AG04450 (cell line): ENCODE measurements around the gene DOC2B. TPM values are rescaled to one million over a fixed set of nuclear protein-coding genes. Genes with fewer than 3 reads are reported as not detected.
"Not testable (repeated sequence)": the region's sequence is repeated elsewhere in the genome, so short reads cannot be mapped to it uniquely, and the experiment has no call there.

Experiments used
- CTCF ChIA-PET: fragments of 300-600, 350-600 bp; formaldehyde crosslinking; extraction: SDS; loops from one replicate; lab custom pipeline; 2022; ENCODE audit warnings: antibody characterized with exemption, inconsistent platforms; lab: Charles Lee
- POLR2A ChIA-PET: fragments of 350-600 bp; formaldehyde crosslinking; extraction: SDS; loops from one replicate; lab custom pipeline; 2021; ENCODE audit warnings: antibody characterized with exemption, inconsistent platforms; lab: Yijun Ruan, JAX
- DNase-seq: peaks from one replicate; pipeline ENCODE4 v3.0.0-alpha.2; 2011; ENCODE audit warnings: low read depth, low spot score
- H3K27ac ChIP-seq: one replicate; pipeline ENCODE4 v1.5.1; 2012; ENCODE audit warnings: low read depth, low read length, control low read depth
- H3K27me3 ChIP-seq: one replicate; pipeline ENCODE4 v1.6.0; 2012; ENCODE audit warnings: low read length; ENCODE audit not compliant: control insufficient read depth, insufficient read depth
- H3K4me3 ChIP-seq: 2 replicates; pipeline ENCODE4 v1.5.1; 2011; ENCODE audit warnings: mild to moderate bottlenecking, low read depth, low read length, control low read depth
- H3K9me3 ChIP-seq: 2 replicates; pipeline ENCODE4 v1.5.1; 2012; ENCODE audit warnings: low read length; ENCODE audit not compliant: control insufficient read depth, insufficient read depth
- CTCF ChIP-seq: IDR thresholded peaks from 2 replicates; pipeline ENCODE4 v1.5.1; 2011; ENCODE audit warnings: low read depth, low read length, control low read depth, inconsistent platforms
- polyA plus RNA-seq: library from polyadenylated mRNA; depleted of rRNA; stranded (reverse); fragments of >200 nt; gene quantifications from 2 replicates; pipeline ENCODE4 v1.2.3, GENCODE V29; 2011; rRNA removed

DOC2B gene
- polyA plus RNA-seq, 1 experiment: not detected

DNA sequence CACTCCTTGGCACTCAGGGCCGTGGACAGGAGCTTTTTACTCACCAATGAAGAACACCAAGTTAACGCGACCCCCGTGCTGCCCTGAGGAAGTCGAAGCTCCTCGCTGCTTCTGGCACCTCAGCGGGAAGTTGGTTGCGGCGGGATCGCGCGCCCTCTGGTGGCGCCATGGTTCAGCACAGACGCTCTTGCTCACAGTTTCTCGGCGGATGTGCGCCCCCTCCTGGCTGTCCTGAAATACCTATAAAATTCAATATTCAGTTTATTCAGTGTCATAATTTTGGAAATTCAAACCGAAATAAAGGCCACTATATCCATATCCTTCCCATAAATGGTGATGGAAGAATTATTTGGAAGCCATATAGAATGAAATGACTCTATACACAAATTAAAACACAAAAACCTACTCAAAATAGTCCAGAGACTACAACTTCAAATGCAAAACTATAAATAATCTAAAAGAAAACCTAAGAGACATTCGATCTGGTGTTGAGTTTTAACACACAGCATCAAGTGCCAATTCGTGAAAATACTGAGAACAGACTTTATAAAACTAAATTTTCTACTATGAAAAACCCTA is 63.0 kb downstream of the DOC2B start:
- H3K9me3 ChIP-seq, DNase-seq, CTCF ChIA-PET, H3K27me3 ChIP-seq, POLR2A ChIA-PET, H3K4me3 ChIP-seq, H3K27ac ChIP-seq: not testable (repeated sequence)
- TF ChIP-seq CTCF: peak; percentile 49

DNA sequence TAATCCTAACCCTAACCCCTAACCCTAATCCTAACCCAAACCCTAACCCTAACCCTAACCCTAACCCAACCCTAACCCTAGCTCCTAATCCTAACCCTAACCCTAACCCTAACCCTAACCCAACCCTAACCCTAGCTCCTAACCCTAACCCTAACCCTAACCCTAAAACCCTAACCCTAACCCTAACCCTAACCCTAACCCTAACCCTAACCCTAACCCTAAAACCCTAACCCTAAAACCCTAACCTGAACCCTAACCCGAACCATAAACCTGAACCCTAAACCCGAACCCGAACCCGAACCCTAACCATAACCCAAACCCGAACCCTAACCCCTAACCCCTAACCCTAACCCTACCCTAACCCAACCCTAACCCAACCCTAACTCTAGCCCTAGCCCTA is 68.3 kb downstream of the DOC2B start:
- H3K27me3 ChIP-seq, H3K4me3 ChIP-seq, H3K9me3 ChIP-seq, H3K27ac ChIP-seq, CTCF ChIA-PET, POLR2A ChIA-PET, DNase-seq: not testable (repeated sequence)

Other genes with a start within 250 kb of the DOC2B start
- not detected in 2 replicates for gene SCGB1C2, start 44.1 kb downstream of the DOC2B start, polyA plus RNA-seq
- 1.3 and 1.5 TPM in 2 replicates for gene RPH3AL, start 171.2 kb upstream of the DOC2B start, polyA plus RNA-seq